SK-MEL-5 (cell line): ENCODE data around the gene ANKRD33B. TPM values are rescaled to one million over a fixed set of nuclear protein-coding genes. Genes with fewer than 3 reads are reported as not detected.
"Not testable (repeated sequence)": the region's sequence is repeated elsewhere in the genome, so short reads cannot be mapped to it uniquely, and the experiment has no call there.

Source experiments
- DNase-seq: peaks from one replicate; pipeline ENCODE4 v3.0.0-alpha.2; 2016; ENCODE audit warnings: low read depth, low spot score
- in situ Hi-C: cut with HindIII; loops from 2 replicates; pipeline ENCODE4 v1.10.0; 2016; ENCODE audit warnings: low sequenced_read_pairs, high pct_unique_total_duplicates, low pct_unique_long_range_greater_than_20kb
- total RNA-seq: library from RNA; depleted of rRNA; stranded (reverse); fragments of >200 nt; shearing (Covaris generic); gene quantifications from 2 replicates; pipeline ENCODE4 v1.2.3, GENCODE V29; 2014

The ANKRD33B gene
- total RNA-seq, 1 experiment from 2014 or later: 1.3 TPM

GRCh38 chr5:10596886-10597451 is 33.1 kb downstream of the ANKRD33B start:
- DNase-seq: no peak
- in situ Hi-C loops: no loop called here

DNA sequence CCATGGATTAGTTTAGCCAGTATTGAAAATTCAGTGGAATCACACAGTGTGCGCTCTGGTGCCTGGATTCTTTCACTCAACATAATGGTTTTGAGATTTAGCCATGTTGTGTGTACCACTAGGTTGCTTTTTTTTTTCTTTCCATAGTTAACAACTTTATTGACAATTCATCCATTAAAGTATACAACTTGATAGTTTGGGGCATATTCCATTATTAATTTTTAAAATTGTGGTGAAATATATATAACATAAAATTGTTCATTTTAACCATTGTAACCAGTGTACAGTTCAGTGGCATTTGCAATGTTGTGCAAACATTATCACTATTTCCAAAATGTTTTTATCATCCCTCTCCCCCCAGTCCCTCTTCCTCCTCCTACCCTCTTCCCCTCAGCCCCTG is 35.2 kb downstream of the ANKRD33B start:
- in situ Hi-C loops: no loop called here
- DNase-seq: no peak

GRCh38 chr5:10599862-10600284 is 36.0 kb downstream of the ANKRD33B start:
- DNase-seq: peak; percentile 47
- in situ Hi-C loops: no loop called here

GRCh38 chr5:10600626-10601245 is 36.9 kb downstream of the ANKRD33B start:
- no peak for DNase-seq

DNA sequence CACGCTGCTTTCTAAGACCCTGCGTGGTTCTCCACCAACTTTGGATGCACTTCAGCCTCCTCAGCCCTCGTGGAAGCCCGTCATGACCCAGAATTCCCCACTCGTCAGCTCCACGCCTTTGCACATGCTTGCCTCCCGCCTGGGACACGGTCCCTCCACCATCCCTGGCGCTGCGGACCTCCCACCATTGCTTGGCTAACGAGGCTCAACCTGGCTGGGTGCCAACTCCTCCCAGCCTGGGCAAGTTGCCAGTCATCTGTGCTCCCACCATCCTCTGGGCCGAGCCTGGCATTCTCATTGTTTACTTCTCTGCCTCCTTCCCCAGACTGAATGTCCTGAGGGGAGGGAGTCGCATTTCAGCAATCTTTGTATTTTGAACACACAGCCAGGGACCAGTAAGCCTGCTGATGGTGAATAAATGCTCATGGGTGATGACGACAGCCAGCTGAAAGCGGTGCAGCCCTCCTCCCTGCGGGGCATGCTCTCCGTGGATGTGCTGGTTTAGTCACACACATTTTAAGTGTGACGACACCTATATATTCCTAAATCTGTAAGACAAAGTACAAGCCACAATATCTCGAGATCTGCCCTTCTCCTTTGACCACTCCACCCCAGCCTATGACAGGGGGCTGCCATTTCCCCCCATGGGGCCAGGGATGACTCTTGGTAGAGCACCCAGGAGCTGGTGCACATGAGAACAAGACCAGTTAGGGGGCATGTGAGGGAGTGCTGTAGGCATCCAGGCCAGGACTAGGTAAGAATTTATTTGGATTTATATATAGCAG is 37.6 kb downstream of the ANKRD33B start:
- DNase-seq: peak; percentile 87
- in situ Hi-C loops: no loop called here

More at GRCh38 chr5:10600626-10601245, 36.9 kb downstream of the ANKRD33B start:
- in situ Hi-C loops: no loop called here

DNA sequence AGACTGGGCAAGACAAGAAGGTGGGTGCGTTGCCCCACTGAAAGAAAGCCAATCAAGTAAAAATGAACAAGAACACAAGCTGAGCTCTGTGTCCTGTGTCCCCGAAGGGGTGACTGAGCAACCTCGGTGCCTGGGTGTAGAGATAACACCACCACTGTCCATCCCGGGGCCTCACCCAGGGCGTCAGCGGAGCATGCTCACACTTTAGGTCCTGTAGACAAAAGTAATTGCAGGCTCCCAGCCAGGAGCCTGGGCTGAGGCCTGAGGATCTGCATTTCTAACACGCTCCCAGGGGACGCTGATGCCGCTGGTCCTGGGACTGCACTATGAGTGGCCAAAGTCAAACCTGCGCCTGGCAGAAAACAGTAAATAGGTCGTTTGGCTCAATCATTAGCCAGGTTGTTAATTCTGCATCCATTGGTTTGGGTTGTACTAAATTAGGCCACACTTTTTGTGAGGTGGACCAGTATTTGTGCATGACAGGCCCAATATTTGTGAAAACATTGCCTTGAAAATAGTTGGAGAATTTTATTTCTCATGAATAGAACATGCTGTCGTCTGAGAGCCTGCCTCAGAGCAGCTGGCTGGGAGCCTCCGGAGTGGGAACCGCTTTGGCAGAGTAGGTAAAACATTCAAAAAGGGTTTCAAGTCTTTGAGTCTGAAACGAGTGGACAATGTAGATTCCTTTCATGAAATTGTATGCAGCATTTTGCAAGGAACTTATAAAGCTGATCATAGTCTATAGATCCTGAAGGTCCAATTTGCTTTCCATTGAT is 38.3 kb downstream of the ANKRD33B start:
- DNase-seq: no peak

DNA sequence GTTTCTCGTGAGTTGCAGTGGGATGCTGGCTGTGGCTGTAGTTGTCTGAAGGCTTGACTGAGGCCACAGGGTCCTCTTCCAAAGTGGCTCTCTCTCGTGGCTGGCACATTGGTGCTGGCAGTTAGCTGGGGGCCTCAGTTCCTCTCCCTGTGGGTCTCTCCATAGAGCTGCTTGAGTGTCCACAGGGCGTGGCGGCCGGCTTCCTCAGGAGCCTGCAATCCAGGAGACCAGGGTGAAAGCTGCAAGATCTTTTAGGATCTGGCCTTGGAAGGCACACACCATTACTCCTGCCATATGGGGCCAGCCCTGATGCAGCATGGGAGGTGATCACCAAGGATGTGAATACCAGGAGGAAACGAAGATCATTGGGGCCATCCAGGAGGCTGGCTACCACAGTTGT is 41.1 kb downstream of the ANKRD33B start:
- in situ Hi-C loops: no loop called here
- DNase-seq: no peak

More for the DNA sequence above, 38.3 kb downstream of the ANKRD33B start:
- in situ Hi-C loops: no loop called here

DNA sequence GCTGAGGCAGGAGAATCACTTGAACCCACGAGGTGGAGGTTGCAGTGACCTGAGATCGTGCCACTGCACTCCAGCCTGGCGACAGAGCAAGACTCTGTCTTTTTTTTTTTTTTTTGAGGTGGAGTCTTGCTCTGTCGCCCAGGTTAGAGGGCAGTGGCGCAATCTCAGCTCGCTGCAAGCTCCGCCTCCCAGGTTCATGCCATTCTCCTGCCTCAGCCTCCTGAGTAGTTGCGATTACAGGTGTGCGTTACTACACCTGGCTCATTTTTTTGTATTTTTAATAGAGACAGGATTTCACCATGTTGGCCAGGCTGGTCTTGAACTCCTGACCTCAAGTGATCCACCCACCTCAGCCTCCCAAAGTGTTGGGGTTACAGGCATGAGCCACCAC is 42.8 kb downstream of the ANKRD33B start:
- DNase-seq, in situ Hi-C loops: not testable (repeated sequence)

GRCh38 chr5:10607023-10607665 is 43.3 kb downstream of the ANKRD33B start:
- in situ Hi-C loops: no loop called here
- DNase-seq: no peak

- in situ Hi-C loops: no loop called here
- peak; percentile 86 for DNase-seq
Measured at GRCh38 chr5:10607666-10608073, 43.8 kb downstream of the ANKRD33B start.

DNA sequence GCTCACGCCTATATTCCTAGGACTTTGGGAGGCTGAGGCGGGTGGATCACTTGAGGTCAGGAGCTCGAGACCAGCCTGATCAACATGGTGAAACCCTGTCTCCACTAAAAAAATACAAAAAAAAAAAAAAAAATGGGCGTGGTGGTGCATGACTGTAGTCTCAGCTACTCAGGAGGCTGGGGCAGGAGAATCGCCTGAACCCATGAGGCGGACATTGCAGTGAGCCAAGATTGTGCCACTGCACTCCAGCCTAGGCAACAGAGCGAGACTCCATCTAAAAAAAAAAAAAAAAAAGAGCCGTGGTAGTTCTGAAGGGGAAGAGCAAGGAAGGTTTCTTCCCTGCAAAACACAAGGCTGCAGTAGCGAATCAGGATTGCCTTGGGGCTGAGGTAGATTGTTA is 44.2 kb downstream of the ANKRD33B start:
- DNase-seq, in situ Hi-C loops: not testable (repeated sequence)

GRCh38 chr5:10610058-10610457 is 46.2 kb downstream of the ANKRD33B start:
- DNase-seq: no peak
- in situ Hi-C loops: no loop called here

DNA sequence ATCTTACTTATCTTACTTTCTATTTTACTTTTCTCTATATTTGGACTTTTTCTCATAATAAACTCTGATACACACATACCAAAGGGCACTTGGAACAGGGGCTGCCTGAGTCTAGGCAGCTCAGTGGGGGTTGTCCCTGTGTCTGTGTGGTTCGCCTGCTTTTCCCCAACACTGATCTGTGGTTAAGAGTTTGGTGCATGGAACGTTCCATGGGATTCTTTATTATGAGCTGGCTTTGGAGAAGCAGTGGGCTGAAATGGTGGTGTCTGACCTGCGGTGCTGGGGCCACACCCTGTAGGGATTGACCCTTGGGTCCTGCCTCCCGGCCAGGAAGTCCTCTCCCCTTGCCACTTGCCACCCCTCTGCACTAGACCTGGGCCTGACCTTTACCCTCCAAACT is 47.4 kb downstream of the ANKRD33B start:
- no peak for DNase-seq
- in situ Hi-C loops: no loop called here

DNA sequence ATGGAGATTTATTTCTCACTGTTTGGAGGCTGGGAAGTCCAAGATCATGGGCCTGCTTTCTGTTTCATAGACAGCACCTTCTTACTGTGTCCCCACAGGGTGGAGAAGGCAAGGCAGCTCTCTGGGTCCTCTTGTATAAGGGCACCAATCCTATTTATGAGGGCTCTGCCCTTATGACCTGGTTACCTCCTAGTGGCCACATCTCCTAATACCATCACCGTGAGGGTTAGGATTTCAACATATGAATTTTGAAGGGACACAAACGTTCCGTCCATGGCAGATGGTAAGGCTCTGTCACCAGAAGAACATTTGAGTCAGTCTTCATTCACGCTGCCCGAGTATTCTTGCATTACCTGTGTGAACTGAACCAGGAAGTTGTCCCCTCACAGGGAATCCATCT is 48.4 kb downstream of the ANKRD33B start:
- in situ Hi-C loops: no loop called here

DNA sequence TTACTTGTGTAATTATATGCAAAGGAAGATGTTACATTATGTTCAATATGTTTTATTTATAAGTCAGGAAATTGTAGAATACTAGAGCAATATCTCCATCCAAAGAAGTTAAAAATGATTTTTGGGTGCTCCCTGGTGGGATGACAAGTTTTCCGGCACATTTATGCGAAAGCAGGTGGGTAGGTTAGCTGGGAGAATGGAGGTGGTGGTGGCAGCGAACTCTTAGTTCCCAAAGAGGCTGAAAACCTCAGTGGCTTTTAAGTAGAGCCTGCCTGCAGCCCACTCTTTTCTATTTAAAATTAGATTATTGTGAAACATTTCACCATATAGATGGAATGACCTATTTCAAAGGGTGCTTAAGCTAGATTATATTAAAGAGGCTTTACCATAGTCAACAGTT is 51.8 kb downstream of the ANKRD33B start:
- no peak for DNase-seq
- in situ Hi-C loops: no loop called here

More for the DNA sequence above, 48.4 kb downstream of the ANKRD33B start:
- no peak for DNase-seq

- DNase-seq: no peak
- in situ Hi-C loops: no loop called here
Measured at GRCh38 chr5:10617103-10617502, 53.2 kb downstream of the ANKRD33B start.

- in situ Hi-C loops: no loop called here
- no peak for DNase-seq
Measured at GRCh38 chr5:10618311-10618710, 54.4 kb downstream of the ANKRD33B start.

DNA sequence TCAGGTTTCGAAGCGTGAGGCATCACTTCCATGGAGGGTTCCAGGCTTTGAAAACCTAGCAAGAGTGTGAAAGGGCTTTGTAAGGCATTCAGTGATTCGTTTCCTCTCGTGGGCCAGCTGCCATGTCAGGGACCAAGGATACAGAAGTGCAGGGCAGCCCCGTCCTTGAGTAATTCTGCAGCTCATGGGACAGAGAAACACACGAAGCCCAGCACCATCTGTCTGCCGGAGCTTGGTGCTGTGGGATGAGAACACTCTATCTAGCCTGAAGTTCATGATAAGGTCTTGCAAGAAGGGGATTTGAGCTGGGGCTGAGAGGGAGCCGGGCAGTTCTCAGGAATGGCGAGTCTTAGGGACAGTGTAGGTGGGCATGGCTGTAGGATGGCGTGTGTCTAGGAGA is 55.8 kb downstream of the ANKRD33B start:
- in situ Hi-C loops: no loop called here
- no peak for DNase-seq
